ENCODE measurements around the gene GPR162.

GPR162 gene

DNA sequence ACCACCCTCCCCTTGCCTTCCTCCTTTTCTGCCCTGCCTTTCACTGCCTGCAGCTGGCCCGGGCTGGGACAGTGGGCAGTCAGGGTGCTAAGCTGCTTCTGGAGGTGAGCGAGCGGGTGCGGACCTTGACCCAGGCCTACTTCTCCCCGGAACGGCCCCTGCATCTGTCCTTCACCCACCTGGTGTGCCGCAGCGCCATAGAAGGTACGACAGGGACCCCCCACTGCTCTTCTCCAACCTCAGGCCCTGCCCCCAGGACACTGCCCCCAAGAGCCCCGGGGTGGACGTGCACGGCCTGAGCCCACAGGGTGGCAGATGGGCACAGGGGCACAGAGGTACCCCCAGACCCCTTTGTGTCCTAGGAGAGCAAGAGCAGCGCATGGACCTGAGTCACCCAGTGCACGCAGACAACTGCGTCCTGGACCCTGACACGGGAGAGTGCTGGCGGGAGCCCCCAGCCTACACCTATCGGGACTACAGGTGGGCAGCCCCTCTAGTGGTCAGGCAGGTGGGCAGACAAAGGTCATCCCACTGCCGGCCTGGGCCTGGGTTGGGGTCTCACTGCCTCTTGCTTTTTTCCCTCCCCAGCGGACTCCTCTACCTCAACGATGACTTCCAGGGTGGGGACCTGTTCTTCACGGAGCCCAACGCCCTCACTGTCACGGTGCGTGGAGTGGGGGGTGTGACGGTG lies 15.9 kb downstream of the GPR162 start:
- DNase-seq: no peak

DNA sequence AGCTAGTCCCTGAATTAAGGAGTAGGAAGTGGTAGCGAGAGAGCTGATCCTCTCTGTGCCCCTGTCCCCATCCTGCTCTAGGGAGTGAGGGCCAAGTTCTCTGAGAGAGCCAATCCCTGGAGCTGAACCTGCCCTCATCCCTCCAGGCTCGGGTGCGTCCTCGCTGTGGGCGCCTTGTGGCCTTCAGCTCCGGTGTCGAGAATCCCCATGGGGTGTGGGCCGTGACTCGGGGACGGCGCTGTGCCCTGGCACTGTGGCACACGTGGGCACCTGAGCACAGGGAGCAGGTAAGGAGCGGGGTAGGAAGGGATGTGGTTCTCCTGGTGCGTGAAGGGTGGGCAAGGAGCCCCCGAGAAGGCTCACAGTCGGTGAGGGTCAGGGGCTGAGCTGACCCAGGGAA lies 17.2 kb downstream of the GPR162 start:
- no peak for DNase-seq

GRCh38 chr12:6839482-6840201 lies 18.0 kb downstream of the GPR162 start:
- DNase-seq: peak; percentile 57

GRCh38 chr12:6840330-6840729 lies 18.7 kb downstream of the GPR162 start:
- no peak for DNase-seq

DNA sequence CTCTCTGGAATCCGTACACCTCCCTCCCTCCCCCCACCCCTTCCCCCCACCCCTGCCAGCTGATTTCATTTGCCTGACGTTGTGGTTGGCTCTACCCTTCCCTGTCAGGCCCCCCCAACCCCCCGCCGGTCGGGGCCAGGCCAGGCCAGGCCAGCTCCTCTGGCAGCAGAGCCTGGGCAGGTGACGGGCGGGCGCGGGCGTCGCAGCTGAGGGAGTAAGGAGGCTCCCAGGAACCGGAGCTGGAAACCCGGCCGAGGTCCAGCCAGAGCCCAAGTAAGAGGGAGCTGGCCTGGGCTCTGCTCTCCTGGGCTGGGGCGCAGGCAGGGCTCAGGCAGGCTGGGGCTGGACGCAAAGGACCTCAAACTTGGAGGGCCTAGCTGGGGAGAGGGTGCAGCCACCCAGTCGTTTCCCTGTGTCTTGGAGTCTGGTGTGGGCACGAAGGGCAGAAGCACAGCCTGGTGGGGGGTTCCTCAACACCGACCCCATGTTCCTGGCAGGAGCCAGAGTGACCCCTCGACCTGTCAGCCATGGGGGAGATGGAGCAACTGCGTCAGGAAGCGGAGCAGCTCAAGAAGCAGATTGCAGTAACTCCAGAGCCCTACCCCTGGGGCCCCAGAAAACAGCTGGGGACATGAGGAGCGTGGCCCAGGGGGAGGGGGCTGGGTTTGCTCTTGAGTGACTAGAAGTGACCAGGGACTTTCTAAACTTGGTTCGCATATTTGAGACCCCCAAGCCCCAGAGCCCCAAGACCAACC lies 19.3 kb downstream of the GPR162 start, which contains the start of gene GNB3:
GNB3 (plus strand) TSS at position 165 of the 755 bp plus-strand sequence; CDS start at position 528, 363 bp downstream.
- no peak for DNase-seq

DNA sequence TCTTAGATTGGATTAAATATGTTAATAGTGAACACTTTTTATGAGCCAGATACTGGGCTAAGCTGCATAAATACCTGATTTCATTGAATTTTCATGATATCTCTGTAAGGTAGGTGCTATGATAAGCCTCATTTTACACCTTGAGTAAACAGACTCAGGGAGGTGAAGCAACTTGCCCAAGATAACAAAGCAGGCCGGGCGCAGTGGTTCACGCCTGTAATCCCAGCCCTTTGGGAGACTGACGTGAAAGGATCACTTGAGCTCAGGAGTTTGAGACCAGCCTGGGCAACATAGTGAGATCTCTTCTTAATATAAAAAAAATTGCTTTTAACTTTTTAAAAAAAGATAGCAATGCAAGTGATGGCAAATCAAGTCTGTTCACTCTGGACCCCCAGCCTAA lies 20.5 kb downstream of the GPR162 start:
- DNase-seq: no peak

- no peak for DNase-seq
Measured at GRCh38 chr12:6843118-6843902, 21.7 kb downstream of the GPR162 start.

- no peak for DNase-seq
Measured at GRCh38 chr12:6845395-6845794, 23.8 kb downstream of the GPR162 start.

DNA sequence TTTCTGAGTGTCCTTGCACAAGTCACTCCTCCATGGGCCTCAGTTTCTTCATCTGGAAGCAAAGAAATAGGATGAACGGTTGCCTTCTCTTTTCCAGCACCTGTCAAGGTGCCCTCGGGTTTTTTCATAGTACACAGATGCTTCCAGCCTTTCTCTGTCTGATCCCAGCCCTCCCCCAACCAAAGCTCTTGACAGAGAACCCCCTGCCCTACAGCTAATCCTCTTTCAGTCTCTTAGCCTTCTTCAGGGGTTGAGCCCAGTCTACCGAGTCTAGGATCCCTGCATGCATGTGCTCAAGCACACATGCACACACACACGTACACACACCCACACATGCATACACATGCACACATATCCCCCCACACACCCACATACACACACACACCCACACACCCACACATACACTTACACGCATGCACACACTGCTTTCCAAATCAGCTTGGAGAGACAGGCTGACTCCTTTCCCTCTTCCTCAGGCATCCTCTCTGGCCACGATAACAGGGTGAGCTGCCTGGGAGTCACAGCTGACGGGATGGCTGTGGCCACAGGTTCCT lies 24.8 kb downstream of the GPR162 start:
- DNase-seq: no peak

DNA sequence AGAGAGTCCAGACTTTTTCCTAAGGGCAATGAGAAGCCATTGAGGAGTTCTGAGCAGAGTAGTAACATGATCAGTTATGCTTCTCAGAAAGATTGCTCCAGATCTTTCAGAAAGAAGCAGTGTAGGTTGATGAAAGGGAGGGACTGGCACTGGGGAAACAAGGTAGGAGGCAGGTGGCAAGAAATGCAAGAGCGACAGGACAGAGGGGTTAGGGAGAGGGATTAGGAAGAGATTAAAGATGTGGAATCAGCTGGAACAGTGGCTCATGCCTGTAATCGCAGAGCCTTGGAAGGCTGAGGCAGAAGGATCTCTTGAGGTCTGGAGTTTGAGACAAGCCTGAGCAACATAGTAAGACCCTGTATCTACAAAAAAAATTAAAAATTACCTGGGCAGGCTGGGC lies 26.1 kb downstream of the GPR162 start:
- no peak for DNase-seq

DNA sequence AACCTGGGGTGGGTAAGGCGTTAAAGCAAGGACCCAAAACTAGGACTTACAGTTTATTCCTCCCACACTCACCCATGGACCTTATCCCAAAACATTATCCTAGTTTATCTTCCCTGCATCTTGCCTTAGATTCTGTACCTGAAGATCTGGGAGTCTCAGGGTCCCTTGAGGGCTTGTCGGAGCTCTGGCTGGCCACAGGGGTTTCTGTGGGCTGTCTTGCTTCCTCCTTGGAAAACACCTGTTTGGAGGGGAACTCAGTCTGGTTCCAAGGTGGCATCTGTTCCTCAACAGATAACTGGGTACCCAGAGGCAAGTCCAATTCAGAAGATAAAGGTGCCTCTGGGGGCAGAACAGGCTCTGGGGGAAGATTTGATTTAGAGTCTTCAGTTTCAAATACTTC lies 27.8 kb downstream of the GPR162 start:
- no peak for DNase-seq

DNA sequence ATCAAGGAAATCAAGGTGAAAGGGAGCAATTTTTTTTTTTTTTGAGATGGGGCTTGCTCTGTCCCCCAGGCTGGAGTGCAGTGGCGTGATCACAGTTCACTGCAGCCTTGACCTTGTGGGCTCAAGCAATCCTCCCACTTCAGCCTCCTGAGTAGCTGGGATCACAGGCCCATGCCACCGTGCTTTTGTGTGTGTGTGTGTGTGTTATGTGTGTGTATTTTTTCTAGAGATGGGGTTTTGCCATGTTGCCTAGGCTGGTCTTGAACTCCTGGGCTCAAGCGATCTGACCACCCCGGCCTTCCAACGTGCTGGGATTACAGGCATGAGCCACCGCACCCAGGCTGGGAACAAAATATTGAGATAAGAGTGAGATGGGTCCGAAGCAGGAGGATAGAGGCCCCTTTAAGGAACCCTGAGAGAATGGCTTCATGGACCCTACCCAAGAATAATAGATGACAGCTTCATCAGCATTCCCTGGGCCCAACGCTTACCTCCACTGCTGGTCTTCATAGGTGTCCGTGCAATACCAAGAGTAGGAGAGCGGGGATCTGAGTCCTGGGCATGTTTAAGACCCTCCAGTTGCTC lies 28.4 kb downstream of the GPR162 start:
- no peak for DNase-seq

DNA sequence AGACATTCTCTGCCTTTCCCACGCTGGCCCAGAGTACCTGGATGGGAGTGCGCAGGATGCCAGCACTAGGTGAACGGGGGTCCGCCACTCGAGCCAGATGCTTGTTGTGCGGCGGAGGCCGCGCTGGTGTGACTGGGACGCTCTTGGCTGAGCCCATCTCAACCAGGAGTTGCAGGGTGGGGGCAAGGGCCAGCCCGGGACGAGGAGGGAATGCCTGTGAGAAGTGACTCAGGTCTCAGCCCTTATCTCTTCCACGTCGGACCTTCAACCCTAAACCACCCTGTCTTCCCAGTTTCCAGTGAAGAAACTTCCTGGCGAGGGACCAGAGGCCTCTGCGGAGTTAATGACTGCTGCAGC lies 29.2 kb downstream of the GPR162 start:
- no peak for DNase-seq

GRCh38 chr12:6851153-6851920 lies 29.7 kb downstream of the GPR162 start, which contains the start of gene CDCA3:
Gene CDCA3 (minus strand): TSS chr12:6851286. CDS start chr12:6850952, 334 bp downstream.
- peak; percentile 81 for DNase-seq

GRCh38 chr12:6851921-6852650 lies 30.5 kb downstream of the GPR162 start, which contains the start of gene USP5:
Gene USP5 (plus strand): TSS chr12:6852150. CDS start chr12:6852180, 30 bp downstream.
- peak; percentile 95 for DNase-seq

DNA sequence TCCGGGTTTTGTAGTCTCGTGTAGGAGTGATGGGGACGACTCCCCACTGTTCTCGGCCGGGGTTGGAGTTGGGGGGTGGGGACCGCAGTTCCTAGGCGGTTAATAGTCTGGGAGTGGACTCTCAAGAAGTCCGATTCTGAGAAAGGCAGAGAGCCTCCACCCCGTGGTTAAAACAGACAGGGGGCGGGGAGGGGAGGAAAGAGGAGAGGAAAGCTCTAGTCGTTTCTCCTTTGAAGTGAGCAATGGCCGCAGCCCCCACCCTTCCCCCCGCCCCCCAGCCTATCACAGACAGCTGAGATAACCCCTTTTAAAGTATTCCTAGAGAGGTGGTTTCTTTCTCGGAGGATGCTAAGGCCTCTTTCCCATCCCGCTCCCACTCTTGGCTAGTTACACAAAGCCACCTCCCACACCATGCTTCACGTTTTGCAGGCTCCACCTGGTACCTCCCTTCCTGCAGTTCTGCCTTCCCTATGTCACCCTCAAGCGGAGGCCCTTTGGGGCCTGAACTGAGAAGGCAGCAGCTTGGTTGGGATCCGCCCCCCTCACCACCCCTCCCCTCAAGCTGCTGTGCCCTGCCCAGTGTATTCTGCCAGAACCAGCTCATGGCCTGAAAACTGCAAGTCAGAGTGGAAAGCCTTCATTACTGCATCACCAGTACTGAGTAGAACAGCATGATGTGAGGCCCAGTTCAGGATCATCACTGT lies 31.2 kb downstream of the GPR162 start:
- DNase-seq: no peak

GRCh38 chr12:6853626-6854025 lies 32.0 kb downstream of the GPR162 start:
- DNase-seq: no peak

- no peak for DNase-seq
Measured at GRCh38 chr12:6854036-6854435, 32.4 kb downstream of the GPR162 start.

DNA sequence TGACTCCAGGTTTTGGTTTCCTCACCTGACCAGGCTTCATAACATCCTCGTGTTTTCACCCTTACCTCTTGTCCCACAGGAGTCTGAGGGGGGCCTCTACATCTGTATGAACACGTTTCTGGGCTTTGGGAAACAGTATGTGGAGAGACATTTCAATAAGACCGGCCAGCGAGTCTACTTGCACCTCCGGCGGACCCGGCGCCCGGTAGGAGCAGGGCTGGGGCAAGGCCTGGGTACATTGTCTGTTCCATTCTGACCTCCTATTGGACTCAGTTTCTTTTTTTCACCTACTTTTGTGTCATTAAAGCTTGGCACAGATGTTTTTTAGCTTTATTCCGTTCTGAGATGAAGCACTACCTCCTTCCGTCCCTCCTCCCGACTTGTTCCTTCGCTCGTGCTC lies 33.7 kb downstream of the GPR162 start:
- DNase-seq: no peak

DNA sequence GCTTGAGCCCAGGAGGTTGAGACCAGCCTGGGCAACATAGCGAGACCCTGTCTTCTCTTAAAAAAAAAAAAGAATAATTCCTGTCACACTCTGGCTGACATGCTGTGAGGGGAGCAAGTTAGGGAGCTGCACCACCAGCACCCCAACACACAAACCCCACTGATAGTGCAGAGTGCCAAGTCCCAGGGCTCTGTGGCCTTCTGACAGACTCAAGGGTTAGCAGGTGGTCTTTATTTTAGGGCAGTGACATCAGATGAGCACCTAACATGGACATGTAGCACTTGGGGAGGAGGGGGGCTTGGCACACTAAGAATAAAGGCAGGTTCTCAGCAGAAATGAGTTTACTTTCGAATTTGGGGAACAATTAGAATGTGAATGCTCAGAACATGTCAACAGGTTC lies 37.2 kb downstream of the GPR162 start:
- no peak for DNase-seq

All from NCI-H510A (cell line).